Body of pancreas (tissue), 4 donors: ENCODE data around the gene THY1.

ENCODE experiments used
- POLR2A ChIP-seq, 3 donors: fragments of 450-650 bp; IDR thresholded peaks; one replicate each; pipeline ENCODE4 v1.6.1; 2016; ENCODE audit warnings: antibody characterized with exemption in 3 of 3, mild to moderate bottlenecking in 2 of 3
- TF ChIP-seq, protein P1 (sequence below), 7 experiments: fragments of 450-650 bp in 4 of 7; fragments of 200-600 bp in 3 of 7; sonication (generic) in 3 of 7; IDR thresholded peaks; one replicate each; pipeline ENCODE4 v1.5.1; 2016 to 2019; ENCODE audit warnings: antibody characterized with exemption in 7 of 7

DNA sequence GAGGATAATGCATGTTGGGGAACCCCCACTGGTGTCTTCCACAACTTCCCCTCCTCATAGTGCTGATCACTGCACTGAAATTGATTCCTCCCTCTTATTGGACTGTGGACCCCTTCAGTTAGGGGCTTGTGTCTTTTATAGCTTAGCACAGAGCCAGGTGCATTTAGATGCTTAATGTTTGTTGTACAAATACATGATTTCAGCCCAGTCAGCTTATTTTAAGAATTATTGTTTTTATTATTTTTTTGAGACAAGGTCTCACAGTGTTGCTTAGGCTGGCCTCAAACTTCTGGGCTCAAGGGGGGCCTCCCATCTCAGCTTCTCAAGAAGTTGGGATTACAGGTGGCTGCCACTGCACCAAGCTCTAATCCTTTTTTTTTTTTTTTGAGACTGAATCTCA lies 8.2 kb downstream of the THY1 start:
- TF ChIP-seq, protein P1, sequence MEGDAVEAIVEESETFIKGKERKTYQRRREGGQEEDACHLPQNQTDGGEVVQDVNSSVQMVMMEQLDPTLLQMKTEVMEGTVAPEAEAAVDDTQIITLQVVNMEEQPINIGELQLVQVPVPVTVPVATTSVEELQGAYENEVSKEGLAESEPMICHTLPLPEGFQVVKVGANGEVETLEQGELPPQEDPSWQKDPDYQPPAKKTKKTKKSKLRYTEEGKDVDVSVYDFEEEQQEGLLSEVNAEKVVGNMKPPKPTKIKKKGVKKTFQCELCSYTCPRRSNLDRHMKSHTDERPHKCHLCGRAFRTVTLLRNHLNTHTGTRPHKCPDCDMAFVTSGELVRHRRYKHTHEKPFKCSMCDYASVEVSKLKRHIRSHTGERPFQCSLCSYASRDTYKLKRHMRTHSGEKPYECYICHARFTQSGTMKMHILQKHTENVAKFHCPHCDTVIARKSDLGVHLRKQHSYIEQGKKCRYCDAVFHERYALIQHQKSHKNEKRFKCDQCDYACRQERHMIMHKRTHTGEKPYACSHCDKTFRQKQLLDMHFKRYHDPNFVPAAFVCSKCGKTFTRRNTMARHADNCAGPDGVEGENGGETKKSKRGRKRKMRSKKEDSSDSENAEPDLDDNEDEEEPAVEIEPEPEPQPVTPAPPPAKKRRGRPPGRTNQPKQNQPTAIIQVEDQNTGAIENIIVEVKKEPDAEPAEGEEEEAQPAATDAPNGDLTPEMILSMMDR (IDR thresholded peaks at IDR 0.05): no peak
- no peak for TF ChIP-seq POLR2A (IDR thresholded peaks at IDR 0.05)
